Tibial artery (tissue), 4 donors: ENCODE results near the gene ZNF785.

Source experiments
- DNase-seq, 2 donors: peaks; one replicate each; pipeline ENCODE4 v3.0.0-alpha.2; 2019
- H3K27ac ChIP-seq, 2 donors: fragments of 200-600 bp; sonication (generic) in 1 of 2; 1 replicate in 1 of 2; 2 replicates in 1 of 2; pipeline ENCODE4 v1.5.1; 2018 to 2019; ENCODE audit warnings: mild to moderate bottlenecking in 1 of 2
- H3K27me3 ChIP-seq, 2 donors: fragments of 200-600 bp; sonication (generic) in 1 of 2; one replicate each; pipeline versions ENCODE4 v1.5.1 to v1.6.0; 2016 to 2019
- H3K36me3 ChIP-seq, 3 donors: fragments of 200-600 bp; sonication (generic) in 2 of 3; one replicate each; pipeline ENCODE4 v1.5.1; 2016 to 2019; ENCODE audit warnings: mild to moderate bottlenecking in 2 of 3
- H3K4me1 ChIP-seq, 4 donors: fragments of 200-600 bp; sonication (generic) in 2 of 4; 1 replicate in 3 of 4; 2 replicates in 1 of 4; pipeline ENCODE4 v1.5.1; 2016 to 2019
- H3K4me3 ChIP-seq, 2 donors: fragments of 200-600 bp; sonication (generic) in 1 of 2; 1 replicate in 1 of 2; 2 replicates in 1 of 2; pipeline ENCODE4 v1.5.1; 2018 to 2019; ENCODE audit warnings: mild to moderate bottlenecking in 2 of 2
- H3K9me3 ChIP-seq, 3 donors: fragments of 200-600 bp; sonication (generic) in 1 of 3; one replicate each; pipeline ENCODE4 v1.5.1; 2016 to 2019
- CTCF ChIP-seq, 2 experiments: fragments of 200-600 bp in 1 of 2; fragments of 450-650 bp in 1 of 2; IDR thresholded peaks; one replicate each; pipeline ENCODE4 v1.5.1; 2017 to 2019; ENCODE audit warnings: antibody characterized with exemption in 2 of 2, mild to moderate bottlenecking in 1 of 2, moderate library complexity in 1 of 2
- intact Hi-C: fragments of 100-400 bp; cut with DNase I; formaldehyde crosslinking; loops from one replicate; pipeline ENCODE4 v1.15.0; 2023; ENCODE audit warnings: low total_unique reads

The ZNF785 gene

GRCh38 chr16:30623536-30624283, 38.2 kb upstream of the ZNF785 start:
- peaks cover 0 to 4% (median 0%) of the 10 kb centered on the region in 4 donors for H3K4me1 ChIP-seq
- intact Hi-C loops: no loop called here
- no peak for DNase-seq
- H3K27me3 ChIP-seq: peaks cover 0 to 10% of the 10 kb centered on the region in 2 donors
- H3K36me3 ChIP-seq: no peaks in the 10 kb centered on the region
- H3K4me3 ChIP-seq: no peak overlapping the region
- no peak for TF ChIP-seq CTCF (IDR thresholded peaks at IDR 0.05)
- no peak overlapping the region for H3K27ac ChIP-seq
- H3K9me3 ChIP-seq: no peaks in the 10 kb centered on the region

GRCh38 chr16:30622455-30623032, 37.0 kb upstream of the ZNF785 start:
- H3K27me3 ChIP-seq: peaks cover 0 to 10% of the 10 kb centered on the region in 2 donors
- intact Hi-C loops: no loop called here
- H3K27ac ChIP-seq: no peak overlapping the region
- no peaks in the 10 kb centered on the region for H3K9me3 ChIP-seq
- H3K4me1 ChIP-seq: no peaks in the 10 kb centered on the region
- no peaks in the 10 kb centered on the region for H3K36me3 ChIP-seq
- TF ChIP-seq CTCF (IDR thresholded peaks at IDR 0.05): no peak
- H3K4me3 ChIP-seq: no peak overlapping the region
- no peak for DNase-seq

- Histone ChIP-seq H3K27ac (no peak overlapping the region), H3K4me1 (no peaks in the 10 kb centered on the region), H3K27me3 (peaks cover 0 to 10% of the 10 kb centered on the region in 2 donors), H3K36me3 (no peaks in the 10 kb centered on the region), H3K9me3 (no peaks in the 10 kb centered on the region), H3K4me3 (no peak overlapping the region)
- DNase-seq: no peak
- intact Hi-C loops: no loop called here
- no peak for TF ChIP-seq CTCF (IDR thresholded peaks at IDR 0.05)
Observed at GRCh38 chr16:30621765-30622164, 36.3 kb upstream of the ZNF785 start.

GRCh38 chr16:30620169-30620568, 34.7 kb upstream of the ZNF785 start:
- TF ChIP-seq CTCF (IDR thresholded peaks at IDR 0.05): no peak
- H3K27me3 ChIP-seq: peaks cover 0 to 19% of the 10 kb centered on the region in 2 donors
- H3K9me3 ChIP-seq: no peaks in the 10 kb centered on the region
- no peaks in the 10 kb centered on the region for H3K36me3 ChIP-seq
- DNase-seq: no peak
- intact Hi-C loops: no loop called here
- H3K4me3 ChIP-seq: no peak overlapping the region
- H3K27ac ChIP-seq: no peak overlapping the region
- no peaks in the 10 kb centered on the region for H3K4me1 ChIP-seq

- intact Hi-C loops: no loop called here
Observed at GRCh38 chr16:30619638-30620037, 34.1 kb upstream of the ZNF785 start.

More at GRCh38 chr16:30619638-30620037, 34.1 kb upstream of the ZNF785 start:
- Histone ChIP-seq H3K27ac (no peak overlapping the region), H3K9me3 (no peaks in the 10 kb centered on the region), H3K4me3 (no peak overlapping the region), H3K36me3 (no peaks in the 10 kb centered on the region), H3K4me1 (no peaks in the 10 kb centered on the region), H3K27me3 (peaks cover 0 to 23% of the 10 kb centered on the region in 2 donors)
- TF ChIP-seq CTCF (IDR thresholded peaks at IDR 0.05): no peak
- DNase-seq: no peak
